Measurements from ENCODE around the gene HSP90B1. TPM values are rescaled to one million over a fixed set of nuclear protein-coding genes. Genes with fewer than 3 reads are reported as not detected.

HSP90B1 gene
- total and polyA plus RNA-seq, 9 of the 15 experiments (the other 6 are each of a cell fraction or from before 2014, with no cell fraction given): 196 to 719 (median 557) TPM

DNA sequence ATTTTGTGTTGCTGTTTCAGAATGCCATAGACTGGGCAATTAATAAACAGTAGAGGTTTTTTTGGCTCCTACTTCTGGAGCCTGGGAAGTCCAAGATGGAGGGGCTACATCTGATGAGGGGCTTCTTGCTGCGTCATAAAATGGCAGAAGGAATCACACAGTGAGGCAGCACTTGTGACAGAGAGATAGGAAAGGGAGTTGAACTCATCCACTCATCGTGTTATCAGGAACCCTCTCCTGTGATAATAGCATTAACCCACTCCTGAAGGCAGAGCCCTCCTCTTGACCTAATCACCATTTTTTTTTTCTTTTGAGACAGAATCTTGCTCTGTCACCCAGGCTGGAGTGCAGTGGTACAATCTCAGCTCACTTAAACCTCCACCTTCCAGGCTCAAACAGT lies 45.2 kb downstream of the HSP90B1 start (continued):
- TF ChIP-seq ZNF766 (CRISPR knock-in tag; conservative IDR thresholded peaks at IDR 0.05): peak; percentile 84; the same call in 1 of the 2 replicates
- TF ChIP-seq DACH1 (IDR thresholded peaks at IDR 0.05; ENCODE audit: partially characterized antibody): peak; percentile 24
- no peak for TF ChIP-seq HMG20A (CRISPR knock-in tag; conservative IDR thresholded peaks at IDR 0.05)
- TF ChIP-seq ZKSCAN1 (IDR thresholded peaks at IDR 0.05; ENCODE audit: low read depth, low read length): peak; percentile 83
- TF ChIP-seq LEF1 (IDR thresholded peaks at IDR 0.05): no peak
- TF ChIP-seq SMARCE1 (IDR thresholded peaks at IDR 0.05): 0 out of 2 replicates have a peak, but pooled peaks have one; percentile 28
- no peak for TF ChIP-seq EP400 (IDR thresholded peaks at IDR 0.05)
- 0 out of 2 replicates have a peak, but pooled peaks have one; percentile 23 for TF ChIP-seq MAFG (tag; conservative IDR thresholded peaks at IDR 0.05)
- TF ChIP-seq ZNF384 (IDR thresholded peaks at IDR 0.05; ENCODE audit: low read depth, low read length): peak; percentile 79
- no peak for TF ChIP-seq ZNF644 (tag; IDR thresholded peaks at IDR 0.05; ENCODE audit: low read depth)
- TF ChIP-seq HDAC1 (IDR thresholded peaks at IDR 0.05): peak in 1 of 2 experiments; percentile 63; a peak in 1 of 4 replicates
- TF ChIP-seq, protein P1, sequence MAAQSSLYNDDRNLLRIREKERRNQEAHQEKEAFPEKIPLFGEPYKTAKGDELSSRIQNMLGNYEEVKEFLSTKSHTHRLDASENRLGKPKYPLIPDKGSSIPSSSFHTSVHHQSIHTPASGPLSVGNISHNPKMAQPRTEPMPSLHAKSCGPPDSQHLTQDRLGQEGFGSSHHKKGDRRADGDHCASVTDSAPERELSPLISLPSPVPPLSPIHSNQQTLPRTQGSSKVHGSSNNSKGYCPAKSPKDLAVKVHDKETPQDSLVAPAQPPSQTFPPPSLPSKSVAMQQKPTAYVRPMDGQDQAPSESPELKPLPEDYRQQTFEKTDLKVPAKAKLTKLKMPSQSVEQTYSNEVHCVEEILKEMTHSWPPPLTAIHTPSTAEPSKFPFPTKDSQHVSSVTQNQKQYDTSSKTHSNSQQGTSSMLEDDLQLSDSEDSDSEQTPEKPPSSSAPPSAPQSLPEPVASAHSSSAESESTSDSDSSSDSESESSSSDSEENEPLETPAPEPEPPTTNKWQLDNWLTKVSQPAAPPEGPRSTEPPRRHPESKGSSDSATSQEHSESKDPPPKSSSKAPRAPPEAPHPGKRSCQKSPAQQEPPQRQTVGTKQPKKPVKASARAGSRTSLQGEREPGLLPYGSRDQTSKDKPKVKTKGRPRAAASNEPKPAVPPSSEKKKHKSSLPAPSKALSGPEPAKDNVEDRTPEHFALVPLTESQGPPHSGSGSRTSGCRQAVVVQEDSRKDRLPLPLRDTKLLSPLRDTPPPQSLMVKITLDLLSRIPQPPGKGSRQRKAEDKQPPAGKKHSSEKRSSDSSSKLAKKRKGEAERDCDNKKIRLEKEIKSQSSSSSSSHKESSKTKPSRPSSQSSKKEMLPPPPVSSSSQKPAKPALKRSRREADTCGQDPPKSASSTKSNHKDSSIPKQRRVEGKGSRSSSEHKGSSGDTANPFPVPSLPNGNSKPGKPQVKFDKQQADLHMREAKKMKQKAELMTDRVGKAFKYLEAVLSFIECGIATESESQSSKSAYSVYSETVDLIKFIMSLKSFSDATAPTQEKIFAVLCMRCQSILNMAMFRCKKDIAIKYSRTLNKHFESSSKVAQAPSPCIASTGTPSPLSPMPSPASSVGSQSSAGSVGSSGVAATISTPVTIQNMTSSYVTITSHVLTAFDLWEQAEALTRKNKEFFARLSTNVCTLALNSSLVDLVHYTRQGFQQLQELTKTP (IDR thresholded peaks at IDR 0.05; ENCODE audit: low read depth in 1 of 2, partially characterized antibody in 2 of 2): no peak
- peak; percentile 47; the same call in 1 of the 2 replicates for TF ChIP-seq NFE2 (IDR thresholded peaks at IDR 0.05; ENCODE audit: low read depth)
- no peak for TF ChIP-seq ZBTB1 (CRISPR knock-in tag; IDR thresholded peaks at IDR 0.05; ENCODE audit: borderline replicate concordance, low read depth)
- peak in 1 of 3 experiments; percentile 61 for TF ChIP-seq YY1 (IDR thresholded peaks at IDR 0.05; ENCODE audit: borderline replicate concordance in 1 of 3, control insufficient read depth in 1 of 3, extremely low read depth in 1 of 3, insufficient read depth in 3 of 3, insufficient read length in 1 of 3, insufficient replicate concordance in 2 of 3, low read depth in 1 of 3, low read length in 2 of 3)
- TF ChIP-seq RBM25 (IDR thresholded peaks at IDR 0.05; ENCODE audit: low read depth, low read length, severe bottlenecking): no peak
- TF ChIP-seq RFX1 (IDR thresholded peaks at IDR 0.05): no peak
- TF ChIP-seq RCOR1 (IDR thresholded peaks at IDR 0.05; ENCODE audit: borderline replicate concordance in 1 of 2, low read depth in 2 of 2, low read length in 2 of 2): peak in 1 of 2 experiments; percentile 76; a peak in 2 of 4 replicates
- no peak for TF ChIP-seq KDM5B (IDR thresholded peaks at IDR 0.05; ENCODE audit: insufficient replicate concordance, low read depth, low read length)
- TF ChIP-seq, protein P2, sequence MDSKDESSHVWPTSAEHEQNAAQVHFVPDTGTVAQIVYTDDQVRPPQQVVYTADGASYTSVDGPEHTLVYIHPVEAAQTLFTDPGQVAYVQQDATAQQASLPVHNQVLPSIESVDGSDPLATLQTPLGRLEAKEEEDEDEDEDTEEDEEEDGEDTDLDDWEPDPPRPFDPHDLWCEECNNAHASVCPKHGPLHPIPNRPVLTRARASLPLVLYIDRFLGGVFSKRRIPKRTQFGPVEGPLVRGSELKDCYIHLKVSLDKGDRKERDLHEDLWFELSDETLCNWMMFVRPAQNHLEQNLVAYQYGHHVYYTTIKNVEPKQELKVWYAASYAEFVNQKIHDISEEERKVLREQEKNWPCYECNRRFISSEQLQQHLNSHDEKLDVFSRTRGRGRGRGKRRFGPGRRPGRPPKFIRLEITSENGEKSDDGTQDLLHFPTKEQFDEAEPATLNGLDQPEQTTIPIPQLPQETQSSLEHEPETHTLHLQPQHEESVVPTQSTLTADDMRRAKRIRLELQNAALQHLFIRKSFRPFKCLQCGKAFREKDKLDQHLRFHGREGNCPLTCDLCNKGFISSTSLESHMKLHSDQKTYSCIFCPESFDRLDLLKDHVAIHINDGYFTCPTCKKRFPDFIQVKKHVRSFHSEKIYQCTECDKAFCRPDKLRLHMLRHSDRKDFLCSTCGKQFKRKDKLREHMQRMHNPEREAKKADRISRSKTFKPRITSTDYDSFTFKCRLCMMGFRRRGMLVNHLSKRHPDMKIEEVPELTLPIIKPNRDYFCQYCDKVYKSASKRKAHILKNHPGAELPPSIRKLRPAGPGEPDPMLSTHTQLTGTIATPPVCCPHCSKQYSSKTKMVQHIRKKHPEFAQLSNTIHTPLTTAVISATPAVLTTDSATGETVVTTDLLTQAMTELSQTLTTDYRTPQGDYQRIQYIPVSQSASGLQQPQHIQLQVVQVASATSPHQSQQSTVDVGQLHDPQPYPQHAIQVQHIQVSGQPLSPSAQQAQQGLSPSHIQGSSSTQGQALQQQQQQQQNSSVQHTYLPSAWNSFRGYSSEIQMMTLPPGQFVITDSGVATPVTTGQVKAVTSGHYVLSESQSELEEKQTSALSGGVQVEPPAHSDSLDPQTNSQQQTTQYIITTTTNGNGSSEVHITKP (IDR thresholded peaks at IDR 0.05; ENCODE audit: partially characterized antibody): peak; percentile 83
- TF ChIP-seq KDM1A (IDR thresholded peaks at IDR 0.05): peak; percentile 58 to 70; a peak in 3 of 4 replicates
- TF ChIP-seq CBFA2T2 (conservative IDR thresholded peaks at IDR 0.05): peak; percentile 47; the same call in 1 of the 2 replicates

Measured in K562 (cell line).